NCI-H2029 (cell line): Measurements from ENCODE around the gene CACNA1I.

Experiments used
- DNase-seq: peaks from one replicate; lab custom pipeline; 2025; lab: John Stamatoyannopoulos, UW

The CACNA1I gene

DNA sequence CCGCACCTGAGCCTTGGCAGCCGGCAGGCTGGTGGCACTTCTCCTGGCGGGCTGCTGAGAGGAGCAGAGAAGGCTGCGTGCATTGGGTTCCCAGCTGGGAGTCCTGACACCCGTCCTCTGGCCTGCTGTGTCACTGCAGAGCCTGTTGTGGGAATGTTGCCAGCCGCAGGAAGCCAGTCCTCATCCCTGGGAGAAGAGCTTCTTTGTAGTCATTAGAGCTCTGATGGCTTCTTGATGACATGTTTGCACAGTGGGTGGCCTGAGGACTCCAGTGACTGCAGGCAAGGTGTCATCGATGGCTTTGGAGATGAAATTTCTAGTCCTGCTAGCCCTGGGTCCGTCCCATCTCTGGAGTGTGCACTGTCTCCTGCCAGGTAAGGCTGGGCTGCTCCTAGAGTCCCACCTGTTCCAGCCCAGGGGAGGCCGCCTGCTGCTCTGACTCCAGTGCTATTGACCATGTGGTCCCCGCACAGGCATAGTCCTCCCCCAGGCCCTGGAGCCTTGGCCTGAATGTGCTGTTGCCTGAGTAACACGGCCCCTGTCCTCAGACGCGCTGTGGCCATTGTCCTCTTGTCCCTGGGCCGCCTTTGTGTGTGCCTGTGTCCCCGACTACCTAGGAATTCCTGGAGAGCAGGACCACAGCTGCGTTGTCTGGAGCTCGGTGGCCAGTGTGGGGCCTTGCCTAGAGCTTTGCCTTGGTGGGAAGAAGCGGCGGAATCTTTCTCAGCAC is 129.2 kb downstream of the CACNA1I start:
- DNase-seq = peak; percentile 89

DNA sequence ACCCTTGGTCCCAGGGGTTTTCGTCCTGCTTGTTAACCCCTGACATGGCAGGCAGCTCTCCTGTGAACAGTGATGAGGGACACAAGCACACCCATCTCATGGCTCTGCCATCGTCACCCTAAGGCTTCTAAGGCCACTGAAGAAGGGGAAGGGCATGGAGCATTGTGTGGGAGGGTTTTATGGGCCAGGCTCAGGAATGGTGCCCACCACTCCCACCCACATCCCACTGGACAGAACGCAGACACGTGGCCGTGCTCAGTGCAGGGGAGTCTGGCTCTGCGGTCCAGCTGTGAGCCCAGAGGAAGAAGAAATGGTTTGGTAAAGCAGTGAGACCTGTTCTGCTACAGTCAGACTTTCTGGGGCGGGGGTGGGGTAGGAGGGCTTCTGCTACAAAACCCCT is 130.0 kb downstream of the CACNA1I start:
- DNase-seq = no peak

DNA sequence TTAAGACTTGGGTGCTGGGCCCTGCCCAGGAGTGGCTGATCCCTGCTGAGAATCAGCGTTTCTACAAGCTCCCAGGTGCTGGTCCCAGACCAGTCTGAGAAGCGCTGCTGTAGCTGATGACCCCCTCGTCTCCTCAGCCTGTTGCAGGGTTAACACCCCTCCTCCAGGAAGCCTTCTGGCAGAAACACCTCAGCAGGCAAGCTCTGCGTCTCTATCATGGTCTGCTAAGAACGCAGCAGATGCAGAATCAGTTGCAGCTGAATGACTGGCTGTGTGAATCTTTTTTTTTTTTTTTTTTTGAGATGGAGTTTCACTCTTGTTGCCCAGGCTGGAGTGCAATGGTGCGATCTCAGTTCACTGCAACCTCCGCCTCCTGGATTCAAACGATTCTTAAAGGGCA is 132.5 kb downstream of the CACNA1I start:
- no peak for DNase-seq

DNA sequence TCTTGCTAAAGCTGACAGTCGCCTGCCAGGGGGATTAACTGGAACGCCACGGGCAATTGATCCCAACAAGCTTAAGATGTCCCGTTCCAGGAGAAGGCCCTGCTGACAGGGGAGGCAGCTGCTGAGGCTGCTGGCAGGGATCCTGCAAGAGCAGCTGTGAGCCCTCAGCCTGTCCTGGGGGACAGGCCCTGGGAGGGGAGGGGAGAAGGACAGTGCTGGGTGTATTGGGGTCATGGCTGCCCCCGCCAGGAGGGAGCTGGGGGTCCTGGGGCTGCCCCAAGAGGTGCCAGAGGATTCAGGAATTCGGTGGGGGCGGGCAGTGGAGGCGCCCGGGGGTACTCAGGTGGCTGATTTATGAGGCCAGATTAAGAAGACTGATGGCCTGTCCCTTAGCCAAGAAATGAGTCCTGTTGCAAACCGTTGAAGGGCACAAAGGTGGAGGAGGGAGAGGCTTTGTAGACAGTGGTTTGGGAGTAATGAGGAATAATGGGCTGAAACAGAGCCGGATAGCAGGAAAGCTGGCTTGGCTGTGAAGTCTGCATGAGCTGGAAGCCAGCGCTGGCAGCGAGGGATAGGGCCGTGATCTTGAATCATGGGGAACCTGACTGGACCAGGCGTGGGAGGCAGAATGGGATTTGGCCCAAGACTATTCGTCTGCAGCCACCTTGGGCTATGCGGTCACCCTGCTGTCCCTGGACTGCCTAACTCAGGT is 133.5 kb downstream of the CACNA1I start:
- DNase-seq = no peak

DNA sequence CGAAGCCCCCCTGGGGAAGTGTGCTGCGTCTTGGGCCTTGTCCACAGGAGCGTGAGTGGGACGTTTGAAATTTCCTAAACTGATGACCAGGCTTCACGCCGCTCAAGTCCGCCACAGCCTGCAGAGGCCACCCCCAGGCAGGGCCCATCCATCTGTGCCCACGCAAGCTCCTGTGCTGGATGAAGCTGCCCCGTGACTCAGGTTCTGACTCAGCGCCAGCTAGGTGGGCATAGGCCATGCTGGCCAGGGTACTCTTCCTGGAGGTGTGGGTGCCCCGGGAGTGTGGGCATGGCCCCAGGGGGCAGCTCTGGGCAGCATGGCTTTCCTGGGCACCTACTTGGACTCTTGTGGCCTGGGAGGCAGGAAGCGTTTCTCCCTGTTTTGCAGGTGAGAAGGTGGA is 134.8 kb downstream of the CACNA1I start:
- no peak for DNase-seq

DNA sequence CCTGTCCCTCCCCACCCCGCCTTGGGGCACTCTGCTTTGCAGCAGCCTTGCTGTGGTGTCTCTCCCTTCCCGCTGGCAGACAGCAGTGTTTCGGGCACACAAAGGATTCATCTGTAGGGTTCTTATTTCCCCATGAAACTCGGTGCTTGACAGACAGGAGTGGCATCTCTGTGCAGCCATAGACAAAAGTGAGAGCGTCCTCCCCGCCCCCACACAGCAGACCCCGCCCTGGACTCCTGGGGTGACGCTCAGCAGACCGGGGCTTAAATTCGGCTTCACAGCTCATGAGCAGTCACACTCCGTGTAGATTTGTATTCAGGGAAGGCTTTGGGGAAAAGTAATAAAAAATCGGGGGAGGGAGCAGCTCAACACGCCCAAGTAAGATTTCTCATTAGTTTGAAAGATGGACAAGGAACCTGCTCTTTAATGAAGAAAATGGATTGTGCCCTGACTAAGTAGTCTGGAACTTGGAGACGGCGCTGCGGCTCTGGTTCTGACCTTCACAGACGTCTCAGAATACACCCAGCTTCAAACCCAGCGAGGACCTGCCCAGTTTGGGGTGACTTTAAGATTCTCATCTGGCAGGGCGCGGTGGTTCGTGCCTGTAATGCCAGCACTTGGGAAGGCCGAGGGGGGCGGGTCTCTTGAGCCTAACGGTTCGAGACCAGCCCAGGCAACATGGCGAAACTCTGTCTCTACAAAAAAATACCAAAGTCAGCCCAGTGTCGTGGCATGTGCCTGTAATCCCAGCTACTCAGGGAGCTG is 136.0 kb downstream of the CACNA1I start:
- DNase-seq = no peak

DNA sequence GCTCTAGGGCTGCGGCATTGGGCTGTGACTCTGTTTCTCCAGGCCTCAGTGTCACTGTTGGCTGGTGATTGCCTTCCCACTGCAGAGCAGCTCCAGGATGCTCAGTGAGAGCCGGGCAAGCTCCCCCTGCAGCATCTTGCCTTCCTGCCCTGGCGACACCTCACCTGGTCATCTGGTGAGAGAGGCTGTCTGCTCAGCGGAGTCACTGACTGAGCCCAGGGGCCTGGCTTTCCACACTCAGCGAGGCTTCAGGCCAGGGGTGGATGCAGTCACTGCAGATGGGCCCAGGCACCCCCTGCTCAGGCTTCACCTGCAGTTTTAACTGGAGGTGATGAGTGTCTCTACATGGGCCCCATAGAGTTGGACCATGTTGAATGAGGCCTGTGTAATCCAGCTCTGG is 136.8 kb downstream of the CACNA1I start:
- no peak for DNase-seq

DNA sequence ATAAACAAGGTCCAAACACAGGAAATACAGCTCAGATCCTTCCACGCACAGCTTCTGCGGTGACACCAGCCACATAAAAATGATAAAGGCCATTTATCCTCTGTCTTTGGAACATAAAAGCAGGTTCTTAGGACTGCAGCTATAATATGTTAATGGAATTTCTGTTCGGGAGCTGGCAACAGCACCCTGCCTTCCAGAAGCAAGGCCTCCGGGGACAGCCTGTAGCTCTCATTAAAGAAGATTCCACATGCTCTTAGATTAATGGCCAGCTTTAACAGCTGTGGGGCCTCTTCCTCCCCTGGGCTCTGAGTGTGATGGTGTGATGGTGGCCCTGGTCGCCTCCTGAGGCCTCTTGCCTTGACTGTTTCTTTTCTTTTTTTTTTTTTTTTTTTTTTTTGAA is 137.3 kb downstream of the CACNA1I start:
- DNase-seq = no peak

DNA sequence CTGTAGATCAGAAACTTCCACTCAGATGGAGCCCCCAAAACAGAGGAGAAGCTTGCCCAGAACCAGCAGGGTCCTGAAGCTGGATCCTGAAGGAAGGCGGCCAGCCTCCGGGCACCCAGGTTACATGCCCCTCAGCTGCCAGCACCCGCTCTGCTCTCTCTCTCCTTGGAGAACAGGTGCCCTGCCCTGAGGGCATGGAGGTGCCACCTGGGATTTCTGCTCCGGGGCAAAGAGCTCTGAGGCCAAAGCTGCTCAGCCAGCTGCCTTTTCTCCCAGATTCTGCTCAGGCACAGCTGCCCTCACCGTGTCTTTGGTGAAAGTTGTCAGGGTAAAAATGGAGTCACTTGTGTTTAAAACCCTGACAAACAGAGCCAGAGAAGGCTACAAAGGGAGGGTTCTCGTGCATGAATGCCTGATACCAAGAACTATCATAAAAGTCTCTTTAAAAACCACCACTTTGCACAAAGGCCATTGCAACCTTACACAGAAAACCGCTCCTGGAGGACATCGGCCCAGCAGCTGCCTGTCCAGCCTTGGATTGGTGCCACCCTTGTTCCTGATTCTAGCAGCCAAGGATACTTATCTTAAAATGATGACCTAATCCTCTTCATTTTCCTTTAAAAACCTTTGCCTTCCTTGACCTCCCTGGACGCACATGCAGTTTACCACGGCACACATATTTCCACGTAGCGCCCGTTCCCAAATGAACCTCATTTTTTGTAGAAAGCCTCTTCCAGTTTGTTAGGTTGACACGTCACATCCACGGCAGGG is 140.0 kb downstream of the CACNA1I start:
- no peak for DNase-seq

DNA sequence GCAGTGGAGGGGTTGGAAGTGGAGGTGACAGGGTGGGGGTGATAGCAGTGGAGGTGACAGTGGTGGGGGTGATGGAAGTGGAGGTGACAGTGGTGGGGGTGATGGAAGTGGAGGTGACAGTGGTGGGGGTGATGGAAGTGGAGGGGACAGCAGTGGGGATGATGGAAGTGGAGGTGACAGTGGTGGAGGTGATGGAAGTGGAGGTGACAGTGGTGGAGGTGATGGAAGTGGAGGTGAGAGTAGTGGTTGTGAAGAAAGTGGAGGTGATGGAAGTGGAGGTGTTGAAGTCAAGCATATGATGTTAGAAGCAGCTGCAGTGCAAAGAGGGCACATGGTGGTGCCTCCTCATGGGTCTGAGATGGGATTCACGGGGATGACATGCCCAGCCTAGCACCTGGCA is 141.5 kb downstream of the CACNA1I start:
- no peak for DNase-seq

DNA sequence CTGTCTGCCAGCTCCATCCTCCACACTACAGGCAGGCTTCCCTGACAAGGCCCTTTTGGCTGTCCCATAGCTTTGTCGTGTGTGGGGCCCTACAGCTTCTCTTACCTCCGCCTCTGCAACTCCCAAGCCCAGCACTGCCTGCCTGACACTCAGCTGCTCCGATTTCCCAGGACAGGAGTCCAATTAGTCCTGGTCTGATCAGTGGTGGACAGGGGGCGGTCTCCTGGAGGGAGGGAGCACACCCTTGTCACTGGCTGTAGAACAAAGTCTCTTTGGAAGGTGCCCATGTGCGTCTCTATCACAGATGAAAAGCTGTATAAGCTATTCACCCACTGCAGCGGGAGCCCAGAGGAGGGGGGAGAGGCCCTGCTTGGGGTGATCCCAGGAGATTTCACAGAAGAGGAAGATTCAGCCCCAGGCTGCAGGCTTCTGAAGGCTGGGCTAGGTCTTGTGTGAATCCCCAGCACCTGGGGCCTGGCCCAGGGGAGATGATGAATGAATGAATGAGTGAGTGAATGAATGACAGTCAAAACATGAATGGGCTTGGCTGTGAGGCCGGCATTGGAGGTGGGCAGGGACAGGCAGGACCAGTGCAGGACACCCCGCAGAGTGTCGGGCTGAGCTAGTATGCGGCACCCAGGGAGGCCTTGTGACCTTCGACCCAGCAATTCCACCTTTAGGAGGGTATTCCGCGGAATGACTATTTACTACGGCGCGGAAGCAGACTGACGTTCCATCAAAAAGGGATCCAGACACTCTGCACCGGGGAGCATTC is 142.4 kb downstream of the CACNA1I start:
- no peak for DNase-seq

DNA sequence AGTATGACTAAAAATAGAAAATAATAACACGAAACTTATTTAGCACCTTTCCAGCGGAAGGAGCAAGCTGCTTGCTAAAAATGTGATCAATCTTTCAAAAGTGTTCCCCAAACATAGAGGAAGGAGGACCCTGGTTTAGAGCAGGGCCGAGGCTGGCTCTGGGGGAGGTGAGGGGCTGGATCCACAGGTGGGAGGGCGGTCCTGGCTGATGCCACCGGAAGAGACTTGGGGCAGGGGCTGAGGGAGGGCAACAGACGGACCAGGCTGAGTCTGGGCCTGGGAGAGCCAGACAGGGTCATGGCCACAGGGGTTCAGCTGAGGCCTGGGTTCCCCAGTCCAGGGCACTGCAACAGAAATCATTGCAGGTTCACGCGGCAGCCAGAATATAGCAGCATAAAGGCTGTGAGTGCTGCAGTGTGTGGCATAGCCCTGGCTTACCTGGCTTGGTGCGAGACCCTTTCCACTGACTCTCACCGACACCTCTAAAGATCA is 143.3 kb downstream of the CACNA1I start:
- DNase-seq = no peak

DNA sequence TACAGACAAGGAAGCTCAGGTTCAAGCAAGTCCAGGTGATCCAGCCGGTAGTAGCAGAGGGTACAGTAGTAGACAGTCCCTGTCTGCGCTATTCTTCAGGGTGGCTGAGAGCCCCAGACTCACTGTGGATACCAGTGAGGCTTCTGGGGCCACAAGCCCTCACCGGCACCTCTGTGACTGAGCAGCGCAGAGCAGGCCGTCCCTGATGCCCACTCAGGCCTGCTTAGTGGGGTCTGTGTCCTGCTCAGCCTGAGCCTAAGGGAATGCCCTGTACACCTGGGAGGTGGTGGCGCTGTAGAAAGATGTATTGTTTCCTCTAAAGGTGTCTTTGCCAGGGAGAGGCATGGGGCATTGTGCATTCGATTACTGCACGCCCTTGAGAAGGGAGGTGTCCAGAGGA is 143.8 kb downstream of the CACNA1I start:
- no peak for DNase-seq

DNA sequence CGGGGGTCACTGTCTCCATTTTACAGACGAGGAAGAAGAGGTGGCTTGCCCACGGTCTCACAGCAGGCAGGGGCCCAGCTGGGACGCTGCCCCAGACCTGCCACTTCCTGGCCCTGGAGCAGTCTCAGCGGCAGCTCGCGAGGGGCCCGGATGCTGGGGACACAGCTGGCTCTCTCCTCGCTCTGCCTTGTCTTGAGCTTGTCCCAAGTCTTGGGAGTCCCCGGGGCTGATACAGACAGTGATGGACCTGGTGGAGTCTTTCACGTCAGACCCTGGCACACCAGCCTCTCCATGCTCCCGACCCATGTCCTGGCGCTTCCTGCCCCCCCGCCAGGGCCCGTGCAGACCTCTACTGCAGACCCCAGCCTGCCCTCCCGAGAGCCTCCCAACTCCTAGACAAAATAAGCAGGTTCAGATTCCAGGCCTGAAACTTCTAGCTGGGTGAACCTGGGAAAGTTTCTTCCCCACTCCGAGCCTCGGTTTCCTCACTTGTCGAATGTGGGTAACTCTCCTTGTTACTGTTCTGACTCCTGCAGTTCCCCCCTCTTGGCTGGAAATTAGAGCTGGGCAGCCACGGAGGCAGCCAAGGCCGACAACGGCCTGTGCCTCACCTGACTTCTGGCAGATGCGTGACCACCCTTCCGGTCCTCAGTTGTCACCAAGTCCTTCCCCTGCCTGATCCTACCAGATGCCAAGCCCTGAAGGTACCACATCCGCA is 145.4 kb downstream of the CACNA1I start:
- no peak for DNase-seq

DNA sequence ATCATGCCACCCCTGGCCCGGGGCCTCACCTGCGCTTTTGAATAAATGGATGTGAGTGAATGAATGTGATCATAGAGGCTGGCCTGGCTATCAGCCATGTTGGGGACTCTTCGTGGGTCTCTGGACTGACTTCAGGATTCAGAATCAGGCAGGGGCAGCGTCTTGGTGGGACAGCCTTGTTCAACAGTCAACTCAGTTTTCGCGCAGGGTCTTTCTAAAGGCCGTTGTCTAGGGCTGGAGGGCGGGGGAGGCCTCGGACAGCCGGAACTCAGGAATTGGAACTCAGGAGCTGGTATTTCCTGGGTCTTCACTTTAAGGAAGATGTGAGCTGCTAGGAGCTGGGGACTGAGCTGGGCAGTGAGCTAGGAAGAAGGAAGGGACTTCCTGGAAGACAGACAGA is 146.0 kb downstream of the CACNA1I start:
- no peak for DNase-seq

DNA sequence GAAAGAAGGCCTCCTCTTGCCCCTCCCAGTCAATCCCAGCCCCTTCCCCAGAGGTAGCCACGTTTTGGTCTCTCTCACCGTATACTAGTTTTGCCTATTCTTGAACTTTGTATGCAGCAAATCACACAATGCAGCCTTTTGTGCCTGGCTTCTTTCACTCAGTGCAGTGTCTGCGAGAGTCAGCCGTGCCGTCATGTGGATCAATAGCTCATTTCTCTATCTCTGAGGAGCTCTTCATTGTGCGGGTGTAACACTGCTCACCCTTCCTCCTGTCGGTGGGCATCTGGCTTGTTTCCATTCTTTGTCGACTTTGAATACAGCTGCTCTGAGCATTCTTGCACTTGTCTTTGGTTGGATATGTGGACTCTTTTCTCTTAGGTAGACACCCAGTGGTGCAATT is 146.5 kb downstream of the CACNA1I start:
- DNase-seq = no peak

DNA sequence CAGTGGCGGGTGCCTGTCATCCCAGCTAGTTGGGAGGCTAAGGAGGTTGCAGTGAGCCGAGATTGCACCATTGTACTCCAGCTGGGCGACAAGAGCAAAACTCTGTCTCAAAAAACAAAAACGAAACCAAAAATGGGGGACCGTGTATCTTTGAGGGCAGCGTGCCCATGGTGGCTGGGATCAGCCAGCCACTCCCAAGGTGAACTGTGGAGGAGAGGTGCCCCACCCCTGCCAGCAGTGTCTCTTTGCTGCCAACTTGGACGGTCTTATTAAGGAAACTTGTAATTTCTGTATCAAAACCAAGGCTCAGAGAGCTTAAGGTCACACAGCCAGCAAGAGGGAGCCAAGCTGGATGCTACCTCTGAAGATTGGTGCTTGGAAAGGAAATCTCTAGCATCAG is 147.7 kb downstream of the CACNA1I start:
- DNase-seq = no peak

DNA sequence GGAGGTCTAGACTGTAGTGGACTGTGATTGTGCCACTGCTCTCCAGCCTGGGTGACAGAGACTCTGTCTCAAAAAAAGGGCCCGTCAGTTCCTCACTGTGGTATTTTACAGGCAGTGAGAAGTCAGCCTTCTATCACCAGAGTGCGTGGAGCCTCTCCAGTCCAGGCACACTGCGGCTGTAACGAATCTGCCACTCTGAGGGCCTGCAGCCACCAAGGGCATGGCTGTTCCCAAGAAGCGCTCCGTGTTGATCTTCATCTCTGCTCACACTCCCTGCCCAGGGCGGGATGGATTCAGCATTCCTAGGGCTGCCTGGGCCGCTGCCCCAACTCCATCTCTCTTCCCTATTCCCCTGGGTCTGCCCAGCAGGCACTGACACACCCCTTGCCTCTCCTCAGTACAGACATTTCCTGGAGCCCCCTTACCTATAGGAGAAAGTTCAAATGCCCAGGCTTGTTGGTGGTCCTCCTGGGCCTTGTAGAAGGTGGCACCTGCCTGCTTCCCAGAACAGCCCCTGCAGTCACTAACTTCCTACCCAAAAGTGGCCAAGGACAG is 148.4 kb downstream of the CACNA1I start:
- DNase-seq = no peak

DNA sequence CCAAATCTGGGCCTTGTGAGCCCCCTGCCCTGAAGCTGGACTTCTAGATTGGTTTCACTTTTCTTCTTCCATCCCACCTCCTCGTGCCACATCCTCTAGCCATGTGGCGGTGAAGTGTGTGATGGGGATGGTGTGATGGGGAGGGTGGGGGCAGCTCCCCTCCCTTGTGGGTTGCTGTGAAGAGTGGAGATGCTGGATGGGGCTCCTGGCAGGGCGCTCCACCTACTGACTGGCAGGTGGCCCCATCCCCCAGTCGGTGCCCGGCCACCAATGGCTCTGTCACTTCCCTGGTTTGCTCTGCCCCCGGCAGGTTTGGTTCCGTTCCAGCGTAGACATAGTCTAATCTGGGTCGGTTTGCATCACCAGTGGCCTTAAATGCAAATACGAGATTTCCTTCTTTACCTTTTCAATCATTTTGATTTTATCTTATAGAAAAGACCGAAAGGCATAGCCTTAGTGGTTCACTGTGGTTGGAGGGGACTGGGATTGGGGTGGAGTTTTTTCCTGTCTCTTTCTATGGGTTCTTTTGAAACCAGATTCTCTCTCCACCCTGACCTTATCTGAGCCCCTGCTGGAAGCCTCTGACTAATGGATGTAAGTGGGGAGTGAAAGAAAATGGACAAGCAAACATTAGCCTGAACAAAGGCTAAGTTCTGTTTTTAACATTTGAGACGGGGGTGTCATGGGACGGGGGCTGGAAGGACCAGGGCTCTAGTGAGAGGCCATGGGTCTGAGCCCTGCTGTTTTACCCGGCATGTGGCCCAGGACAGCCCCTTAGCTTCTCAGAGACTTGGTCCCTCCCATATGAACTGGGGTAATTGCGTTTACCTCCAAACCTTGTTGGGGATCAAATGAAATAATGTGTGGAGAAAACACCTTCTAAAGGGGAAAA is 149.3 kb downstream of the CACNA1I start:
- DNase-seq = no peak
